ENCODE measurements around the gene ZBTB49.
"Not testable (repeated sequence)": the region's sequence is repeated elsewhere in the genome, so short reads cannot be mapped to it uniquely, and the experiment has no call there.

The ZBTB49 gene, protein sequence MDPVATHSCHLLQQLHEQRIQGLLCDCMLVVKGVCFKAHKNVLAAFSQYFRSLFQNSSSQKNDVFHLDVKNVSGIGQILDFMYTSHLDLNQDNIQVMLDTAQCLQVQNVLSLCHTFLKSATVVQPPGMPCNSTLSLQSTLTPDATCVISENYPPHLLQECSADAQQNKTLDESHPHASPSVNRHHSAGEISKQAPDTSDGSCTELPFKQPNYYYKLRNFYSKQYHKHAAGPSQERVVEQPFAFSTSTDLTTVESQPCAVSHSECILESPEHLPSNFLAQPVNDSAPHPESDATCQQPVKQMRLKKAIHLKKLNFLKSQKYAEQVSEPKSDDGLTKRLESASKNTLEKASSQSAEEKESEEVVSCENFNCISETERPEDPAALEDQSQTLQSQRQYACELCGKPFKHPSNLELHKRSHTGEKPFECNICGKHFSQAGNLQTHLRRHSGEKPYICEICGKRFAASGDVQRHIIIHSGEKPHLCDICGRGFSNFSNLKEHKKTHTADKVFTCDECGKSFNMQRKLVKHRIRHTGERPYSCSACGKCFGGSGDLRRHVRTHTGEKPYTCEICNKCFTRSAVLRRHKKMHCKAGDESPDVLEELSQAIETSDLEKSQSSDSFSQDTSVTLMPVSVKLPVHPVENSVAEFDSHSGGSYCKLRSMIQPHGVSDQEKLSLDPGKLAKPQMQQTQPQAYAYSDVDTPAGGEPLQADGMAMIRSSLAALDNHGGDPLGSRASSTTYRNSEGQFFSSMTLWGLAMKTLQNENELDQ

DNA sequence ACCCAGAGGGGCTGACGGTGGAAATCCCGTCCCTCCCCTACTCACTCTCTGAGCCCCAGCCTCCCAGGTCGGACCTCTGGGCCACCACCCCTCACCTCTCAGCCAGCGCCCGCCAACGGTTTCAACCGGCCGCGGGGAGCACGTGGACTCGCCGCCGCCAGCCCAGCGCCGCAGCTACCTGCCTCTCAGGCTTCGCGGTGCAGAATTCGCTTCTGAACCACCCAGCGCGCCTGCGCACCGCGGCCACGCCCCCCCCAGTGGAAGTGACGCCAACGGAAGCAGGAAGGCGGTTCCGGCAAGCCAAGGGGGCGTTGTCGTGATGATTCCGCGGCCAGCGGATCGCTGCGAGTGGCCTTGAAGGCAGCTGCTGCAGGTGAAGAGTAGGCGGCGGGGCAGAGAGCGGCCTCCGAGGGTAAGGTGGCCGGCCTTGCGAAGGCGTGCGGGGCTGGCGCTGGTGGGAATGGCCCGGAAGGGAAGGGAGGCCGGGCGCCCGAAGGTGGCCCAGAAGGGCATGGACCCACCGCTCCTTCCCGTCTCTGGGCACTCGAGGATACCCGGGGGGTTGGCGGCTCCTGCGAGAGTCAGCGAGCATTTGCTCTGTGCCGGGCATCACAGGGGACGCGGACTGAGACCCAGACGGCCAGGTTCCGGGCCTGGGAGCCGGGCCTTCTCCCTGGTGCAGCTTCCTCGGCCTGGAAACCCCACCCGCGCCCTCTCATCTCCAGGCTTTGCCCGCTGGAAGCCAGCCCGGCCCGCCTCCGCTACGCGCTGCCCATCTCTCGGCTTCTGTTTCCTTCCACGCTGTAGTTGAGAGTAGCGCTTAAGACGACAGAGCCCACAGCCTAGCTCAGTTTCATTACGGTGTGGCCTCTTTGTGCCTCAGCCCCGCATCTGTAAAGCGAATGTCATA, at the start of gene ZBTB49, which contains the start of gene LYAR:
Gene ZBTB49 (plus strand): TSS at position 311 of the 910 bp plus-strand sequence. CDS start 9,695 bp downstream, outside the sequence.
Gene LYAR (minus strand): TSS at position 214 of the 910 bp plus-strand sequence. CDS start 6,412 bp downstream, outside the sequence.
- DNase-seq (ENCODE audit: low read depth): peak; percentile 47

DNA sequence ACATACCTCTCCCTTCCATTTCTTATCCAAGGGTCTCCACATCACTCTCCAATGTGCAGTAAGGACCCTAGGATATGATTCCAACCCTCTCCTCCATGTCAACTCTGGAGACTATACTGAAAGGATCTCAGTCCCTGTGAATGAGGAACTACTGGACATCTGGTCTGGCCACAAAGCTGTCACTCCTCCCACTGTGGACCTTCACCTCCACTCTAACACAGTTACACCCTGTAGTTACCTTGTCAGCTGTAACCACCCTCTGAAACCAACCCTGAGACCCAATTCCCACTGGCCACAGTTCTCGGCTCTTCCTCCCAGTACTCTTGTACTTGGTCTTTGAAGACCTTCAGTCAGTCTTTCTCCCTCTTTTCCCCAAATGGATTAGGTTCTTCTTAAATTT, 44.9 kb upstream of the ZBTB49 start:
- no peak for DNase-seq (ENCODE audit: low read depth)

DNA sequence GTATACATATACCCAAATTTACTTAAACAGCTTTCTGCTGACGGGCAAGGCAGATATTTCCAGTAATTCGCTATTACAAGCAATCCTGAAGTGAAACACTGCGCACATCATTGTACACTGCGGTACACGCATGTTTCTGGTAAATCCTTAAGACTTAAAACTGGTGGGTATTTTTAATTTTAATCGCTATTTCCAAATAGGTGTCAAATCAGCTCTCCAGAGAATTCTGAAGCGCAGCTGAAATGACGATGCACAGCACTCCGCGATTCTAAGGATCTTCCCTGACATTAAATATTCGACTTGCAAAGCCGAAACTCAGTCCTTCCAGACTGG, 42.4 kb upstream of the ZBTB49 start:
- no peak for DNase-seq (ENCODE audit: low read depth)

DNA sequence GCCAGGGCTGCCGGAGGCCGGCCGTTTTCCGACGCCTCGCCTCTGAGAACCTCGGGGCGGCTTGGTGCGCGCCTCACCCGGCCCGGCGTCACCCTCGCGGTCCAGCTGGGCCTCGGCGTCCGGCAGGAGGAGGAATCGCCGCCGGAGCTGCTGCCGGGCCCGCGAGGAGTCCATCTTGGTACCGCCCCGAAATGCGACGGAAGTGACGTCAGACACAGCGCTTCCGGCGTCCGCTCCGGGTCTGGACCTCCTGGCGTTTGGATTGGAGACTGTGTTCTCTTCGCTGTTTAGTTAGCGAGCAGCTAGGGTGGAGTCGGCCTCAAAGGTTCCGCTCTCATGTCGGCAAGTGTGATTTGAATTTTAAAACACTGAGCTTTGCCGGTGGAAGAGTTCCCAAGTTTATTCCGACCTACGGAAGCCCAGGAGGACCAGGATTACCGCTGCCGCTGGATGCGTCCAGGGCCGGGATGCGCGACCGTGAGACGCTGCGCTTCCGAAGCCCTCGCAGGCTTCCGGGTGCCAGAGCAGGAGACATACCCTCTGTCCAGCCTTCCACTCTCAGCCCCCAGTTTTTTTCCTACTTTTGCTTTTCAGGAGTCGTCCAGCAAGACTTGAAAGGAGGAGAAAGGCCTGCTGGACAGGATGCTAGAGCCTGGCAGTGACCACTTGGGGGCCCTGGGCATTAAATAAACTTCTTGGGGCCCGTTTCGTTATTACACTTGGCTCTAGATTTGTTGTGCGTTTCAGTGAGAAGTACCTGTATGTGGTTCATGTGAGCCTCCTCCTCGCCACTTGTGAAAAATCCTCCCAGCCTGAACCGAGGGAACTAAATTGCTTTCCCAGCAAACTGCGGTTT, 41.8 kb upstream of the ZBTB49 start, which contains the start of gene TMEM128:
Gene TMEM128 (minus strand): TSS at position 195 of the 856 bp plus-strand sequence. CDS start 21 bp downstream, at position 174.
- DNase-seq (ENCODE audit: low read depth): peak; percentile 77

DNA sequence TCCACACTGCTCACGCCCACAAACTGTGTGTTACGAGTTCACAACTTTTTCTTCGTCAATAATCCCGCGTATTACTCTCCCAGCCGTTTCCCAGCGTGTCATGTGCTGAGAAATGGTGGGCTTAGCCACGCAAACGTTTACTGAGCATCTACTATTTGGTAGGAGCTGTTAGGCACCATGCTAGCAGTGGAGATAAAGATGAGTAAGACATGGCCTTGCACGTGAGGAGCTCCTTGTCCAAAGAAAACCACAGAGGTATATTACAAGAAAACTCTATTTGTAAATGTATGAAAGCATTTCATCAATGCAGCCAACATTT, 41.2 kb upstream of the ZBTB49 start:
- no peak for DNase-seq (ENCODE audit: low read depth)

DNA sequence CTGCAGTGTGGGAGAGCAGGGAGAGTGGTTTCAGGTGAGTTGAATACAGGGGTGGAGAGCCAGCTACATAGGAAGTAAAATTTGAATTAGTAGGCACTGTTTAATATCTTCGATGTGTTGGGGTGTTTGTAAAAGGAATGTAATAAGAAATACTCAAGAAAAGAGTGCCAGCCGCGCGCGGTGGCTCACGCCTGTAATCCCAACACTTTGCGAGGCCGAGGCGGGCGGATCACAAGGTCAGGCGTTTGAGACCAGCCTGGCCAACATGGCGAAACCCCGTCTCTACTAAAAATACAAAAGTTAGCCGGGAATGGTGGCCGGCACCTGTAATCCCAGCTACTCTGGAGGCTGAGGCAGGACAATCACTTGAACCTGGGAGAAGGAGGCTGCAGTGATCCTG, 40.7 kb upstream of the ZBTB49 start:
- DNase-seq (ENCODE audit: low read depth): not testable (repeated sequence)

DNA sequence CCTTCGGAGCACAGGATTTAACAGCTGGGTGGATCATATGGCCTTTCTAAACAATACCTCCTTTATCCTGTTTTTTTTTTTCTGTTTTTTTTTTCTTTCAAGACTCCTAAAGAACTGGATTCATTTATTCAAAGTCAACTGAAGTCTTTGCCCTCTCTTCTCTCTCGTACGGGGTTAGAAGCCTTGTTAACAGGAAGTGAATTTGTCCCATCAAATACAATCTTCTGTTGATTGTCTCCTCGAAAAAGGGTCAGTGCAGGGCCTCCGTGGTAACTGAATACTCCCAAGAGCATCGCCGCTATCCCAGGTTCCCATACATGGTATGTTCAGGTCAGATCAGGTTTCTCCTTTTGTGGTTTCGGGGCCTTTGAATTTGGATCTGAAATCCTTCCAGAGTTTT, 40.2 kb upstream of the ZBTB49 start:
- no peak for DNase-seq (ENCODE audit: low read depth)

DNA sequence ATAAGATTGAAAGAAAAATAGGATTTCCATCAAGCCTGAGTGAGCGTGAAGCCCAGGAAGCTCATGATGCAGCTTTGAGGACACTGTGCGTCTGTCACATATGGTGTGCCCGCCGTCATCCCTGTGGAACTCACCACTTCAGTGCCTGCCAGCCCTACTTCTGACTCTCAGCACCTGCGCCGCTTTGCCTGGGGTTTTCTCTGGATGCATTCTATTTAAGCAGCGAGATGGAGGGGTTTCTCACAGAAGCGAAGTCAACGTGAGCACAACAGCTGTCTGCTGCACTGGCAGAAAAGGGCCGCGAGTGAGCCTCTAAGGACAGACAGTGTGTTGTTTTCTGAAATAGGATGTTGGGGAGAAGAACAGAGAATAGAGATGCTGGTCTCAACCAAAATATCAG, 35.9 kb upstream of the ZBTB49 start:
- DNase-seq (ENCODE audit: low read depth): no peak

DNA sequence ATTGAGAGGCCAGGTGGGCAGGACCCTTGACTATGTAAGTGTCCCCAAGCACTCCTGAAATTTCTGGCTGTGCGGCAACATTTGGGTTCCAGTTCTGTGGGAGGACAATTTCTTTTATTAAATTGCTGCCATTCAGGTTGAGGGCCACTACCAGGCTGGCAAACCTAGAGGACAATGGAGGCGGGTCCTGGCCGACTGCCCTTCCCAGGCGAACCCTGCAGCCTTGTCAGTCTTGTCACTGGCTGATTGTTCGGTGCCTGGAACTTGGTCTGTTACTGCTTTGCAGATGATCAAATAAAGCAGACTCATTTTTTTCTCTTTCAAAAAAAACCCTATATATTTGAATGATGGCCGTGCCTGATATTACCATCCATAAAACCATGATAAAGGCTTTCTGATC, 35.4 kb upstream of the ZBTB49 start:
- no peak for DNase-seq (ENCODE audit: low read depth)

DNA sequence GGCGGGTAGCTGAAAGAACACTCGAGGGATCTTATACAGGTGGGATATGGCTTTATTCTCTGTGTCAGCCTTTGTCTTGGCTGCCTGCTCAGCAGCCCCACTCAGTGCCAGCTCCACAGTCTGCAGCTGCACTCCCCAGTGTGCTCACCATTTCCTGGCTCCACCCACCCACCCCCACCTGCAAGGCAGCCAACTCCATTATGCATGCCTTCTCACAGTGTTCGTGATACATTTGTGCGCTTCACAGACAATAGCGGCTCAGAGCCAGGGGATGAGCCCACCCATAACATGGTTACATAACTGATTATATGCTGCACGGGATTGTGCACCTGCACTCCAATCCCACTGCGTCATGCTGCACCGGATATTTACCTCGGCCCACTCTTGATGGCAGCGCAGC, 33.3 kb upstream of the ZBTB49 start:
- no peak for DNase-seq (ENCODE audit: low read depth)

DNA sequence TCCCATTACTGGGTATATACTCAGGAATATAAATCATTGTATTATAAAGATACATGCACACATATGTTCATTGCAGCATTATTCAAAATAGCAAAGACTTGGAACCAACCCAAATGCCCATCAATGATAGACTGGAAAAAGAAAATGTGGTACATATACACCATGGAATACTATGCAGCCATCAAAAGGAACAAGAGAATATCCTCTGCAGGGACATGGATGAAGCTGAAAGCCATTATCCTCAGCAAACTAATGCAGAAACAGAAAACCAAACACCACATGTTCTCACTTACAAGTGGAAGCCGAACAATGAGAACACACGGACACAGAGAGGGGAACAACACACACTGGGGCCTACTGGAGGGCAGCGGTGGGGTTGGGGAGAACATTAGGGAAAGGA, 32.3 kb upstream of the ZBTB49 start:
- DNase-seq (ENCODE audit: low read depth): not testable (repeated sequence)

DNA sequence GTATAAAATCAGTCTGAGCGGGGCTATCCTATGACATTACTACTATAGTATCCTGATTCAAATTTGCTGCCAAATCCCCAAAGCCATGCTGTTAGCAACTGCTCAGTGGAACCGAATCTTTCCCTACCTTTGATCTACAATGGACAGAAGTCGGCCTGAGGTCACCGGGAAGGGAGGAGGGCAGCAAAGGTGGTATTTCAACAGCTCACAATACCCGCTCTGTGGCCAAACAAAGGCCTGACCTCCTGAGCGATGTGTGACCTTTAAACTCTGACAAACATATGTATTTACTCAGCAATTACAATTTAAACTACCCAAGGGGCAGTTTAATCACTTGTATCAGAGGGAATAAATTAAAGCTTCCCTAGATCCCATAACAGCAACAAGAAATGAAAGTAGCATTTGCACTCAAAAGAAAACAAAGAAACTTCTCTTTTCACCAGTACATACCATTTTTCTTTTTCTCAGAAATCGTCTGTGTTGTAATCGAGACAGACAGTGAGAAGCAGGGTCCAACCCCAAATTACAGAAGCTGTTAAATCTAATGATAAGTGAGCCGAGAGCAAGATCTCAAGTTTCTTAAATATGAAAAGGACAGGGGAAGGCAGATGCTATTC, 30.5 kb upstream of the ZBTB49 start:
- DNase-seq (ENCODE audit: low read depth): no peak

DNA sequence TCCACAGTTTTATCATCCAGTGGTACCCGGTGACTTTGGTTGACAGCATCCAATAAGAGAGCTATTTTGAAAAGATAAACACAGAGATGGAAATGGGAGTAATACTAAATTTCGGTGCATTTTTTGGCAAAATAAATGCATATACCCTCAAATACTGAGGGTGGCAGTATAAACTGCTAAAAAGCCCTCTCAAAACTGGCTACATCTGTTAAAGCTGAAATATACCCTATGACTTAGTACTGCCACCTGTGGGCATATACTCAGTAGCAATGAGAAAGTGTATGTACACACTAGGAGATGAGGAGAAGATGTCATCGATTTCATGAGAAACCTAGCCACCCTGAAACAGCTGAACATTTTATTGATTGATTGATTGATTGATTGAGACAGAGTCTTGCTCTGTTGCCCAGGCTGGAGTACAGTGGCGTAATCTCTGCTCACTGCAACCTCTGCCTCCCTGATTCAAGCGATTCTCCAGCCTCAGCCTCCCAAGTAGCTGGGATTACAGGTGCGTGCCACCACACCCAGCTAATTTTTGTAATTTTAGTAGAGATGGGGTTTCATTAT, 29.8 kb upstream of the ZBTB49 start:
- no peak for DNase-seq (ENCODE audit: low read depth)

DNA sequence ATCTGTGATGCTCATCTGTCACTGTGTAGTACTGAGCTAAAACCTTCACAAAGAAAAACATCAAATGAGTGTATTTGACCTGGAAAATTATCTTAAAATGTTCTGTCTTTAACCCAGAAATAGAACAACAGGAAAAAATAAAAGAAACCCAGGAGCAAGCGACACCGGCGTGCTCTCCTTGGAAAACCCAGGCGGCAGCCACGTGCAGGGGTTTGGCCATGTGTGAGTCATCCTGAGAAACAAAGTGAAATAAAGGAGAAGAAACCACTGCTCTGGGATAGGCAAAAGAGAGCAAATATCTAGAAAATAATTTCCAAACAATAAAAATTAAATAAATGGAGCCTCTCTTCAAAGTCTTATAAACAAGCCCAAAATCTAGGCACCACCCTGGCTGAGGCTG, 22.1 kb upstream of the ZBTB49 start:
- no peak for DNase-seq (ENCODE audit: low read depth)

DNA sequence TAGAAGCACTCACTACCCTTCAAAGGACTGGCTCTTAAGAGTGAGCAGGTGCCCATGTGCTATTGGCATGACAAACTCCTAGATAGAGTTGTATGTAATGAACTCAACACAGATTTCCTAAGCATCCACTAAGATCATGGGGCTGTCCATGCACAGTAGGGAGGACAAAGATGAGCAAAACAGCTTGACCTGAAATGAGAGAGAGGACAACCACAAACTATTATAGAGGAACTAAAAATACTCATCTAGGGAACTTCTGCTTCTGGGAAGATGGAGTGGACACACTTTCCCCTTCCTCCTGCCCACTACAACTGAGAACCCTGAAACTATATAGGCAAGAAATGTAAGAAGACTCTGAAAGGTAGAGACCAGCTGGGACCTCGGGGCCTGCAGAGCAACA, 21.3 kb upstream of the ZBTB49 start:
- no peak for DNase-seq (ENCODE audit: low read depth)

DNA sequence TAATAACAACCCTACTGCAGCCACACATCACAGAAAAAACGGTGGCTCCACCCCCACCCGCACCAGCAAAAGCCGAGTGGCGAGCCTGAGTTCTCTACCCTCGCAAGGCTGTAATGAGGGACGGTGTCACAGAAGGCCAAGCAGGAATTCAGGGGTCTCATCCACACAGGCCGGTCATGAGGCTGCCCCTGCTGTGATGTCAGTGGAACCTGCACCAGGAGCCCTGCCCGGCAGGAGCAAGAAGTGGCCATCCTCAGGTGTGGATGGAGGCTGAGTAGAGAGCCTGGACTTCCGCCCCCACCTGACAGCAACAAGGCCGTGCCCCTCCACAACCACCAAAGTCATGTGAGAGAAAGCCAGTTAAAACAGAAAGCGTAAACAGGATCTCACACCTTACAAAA, 20.7 kb upstream of the ZBTB49 start:
- no peak for DNase-seq (ENCODE audit: low read depth)

DNA sequence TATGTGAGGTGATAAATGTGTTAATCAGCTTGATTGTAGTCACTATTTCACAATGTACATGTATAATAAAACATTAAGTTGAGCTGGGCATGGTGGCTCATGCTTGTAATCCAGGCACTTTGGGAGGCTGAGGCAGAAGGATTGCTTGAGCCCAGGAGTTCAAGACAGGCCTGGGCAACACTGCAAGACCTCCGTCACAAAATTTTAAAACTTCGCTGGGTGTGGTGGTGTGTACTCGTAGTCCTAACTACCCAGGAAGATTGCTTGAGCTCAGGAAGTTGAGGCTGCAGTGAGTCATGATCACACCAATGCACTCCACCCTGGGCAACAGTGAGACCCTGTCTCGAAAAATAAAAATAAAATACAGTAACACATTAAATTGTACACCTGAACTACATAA, 20.2 kb upstream of the ZBTB49 start:
- DNase-seq (ENCODE audit: low read depth): no peak

DNA sequence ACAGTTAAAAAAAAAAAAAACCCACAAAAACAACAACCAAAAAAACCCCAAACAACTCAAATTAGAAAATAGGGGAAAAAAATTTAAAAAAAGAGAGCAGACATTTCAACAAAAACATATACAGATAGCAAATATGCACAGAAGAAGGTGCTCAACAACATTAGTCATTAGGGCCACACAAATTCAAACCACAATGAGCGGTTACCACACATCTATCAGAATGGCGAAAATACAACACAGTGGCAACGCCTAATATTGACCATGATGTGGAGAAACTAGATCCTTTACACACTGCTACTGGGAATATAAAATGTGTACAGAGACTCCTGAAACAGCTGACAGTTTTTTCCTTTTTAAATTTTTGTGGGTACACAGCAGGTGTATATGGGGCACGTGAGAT, 19.5 kb upstream of the ZBTB49 start:
- no peak for DNase-seq (ENCODE audit: low read depth)

DNA sequence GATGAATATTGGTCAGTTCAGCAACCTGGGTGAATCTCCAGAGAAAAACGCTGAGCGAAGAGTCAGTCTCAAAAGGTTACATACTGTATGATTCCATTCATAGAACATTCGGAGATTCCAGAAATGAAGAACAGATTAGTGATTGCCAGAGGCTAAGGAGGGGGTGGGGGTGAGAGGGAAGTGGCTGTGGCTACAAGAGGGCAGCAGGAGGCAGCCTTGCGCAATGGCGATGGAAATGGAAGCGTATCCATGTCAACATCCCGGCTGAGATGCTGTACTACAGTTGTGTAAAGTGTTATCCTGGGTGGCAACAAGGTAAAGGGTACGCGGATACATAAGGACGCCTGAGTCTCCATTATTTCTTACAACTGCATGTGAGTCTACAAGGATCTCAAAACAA, 18.1 kb upstream of the ZBTB49 start:
- no peak for DNase-seq (ENCODE audit: low read depth)

DNA sequence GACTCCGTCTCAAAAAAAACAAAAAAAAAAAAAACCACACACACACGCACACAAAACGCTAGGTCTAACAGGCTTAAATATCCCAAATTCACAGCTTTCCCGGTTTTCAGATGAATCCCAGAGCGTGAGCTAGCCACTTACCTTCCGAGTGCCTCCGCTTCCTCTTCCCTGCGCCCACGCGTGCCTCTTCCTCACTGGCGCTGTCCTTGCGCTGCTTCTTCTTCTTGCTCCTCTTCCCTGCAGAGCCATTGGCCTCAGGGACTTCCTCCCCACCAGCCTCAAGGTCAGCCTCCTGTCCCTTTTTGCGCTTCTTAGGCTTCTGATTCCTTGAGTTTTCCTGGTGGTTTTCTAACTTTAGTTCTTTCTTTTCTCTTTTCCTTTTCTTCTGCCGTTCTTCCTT, 15.8 kb upstream of the ZBTB49 start:
- no peak for DNase-seq (ENCODE audit: low read depth)

DNA sequence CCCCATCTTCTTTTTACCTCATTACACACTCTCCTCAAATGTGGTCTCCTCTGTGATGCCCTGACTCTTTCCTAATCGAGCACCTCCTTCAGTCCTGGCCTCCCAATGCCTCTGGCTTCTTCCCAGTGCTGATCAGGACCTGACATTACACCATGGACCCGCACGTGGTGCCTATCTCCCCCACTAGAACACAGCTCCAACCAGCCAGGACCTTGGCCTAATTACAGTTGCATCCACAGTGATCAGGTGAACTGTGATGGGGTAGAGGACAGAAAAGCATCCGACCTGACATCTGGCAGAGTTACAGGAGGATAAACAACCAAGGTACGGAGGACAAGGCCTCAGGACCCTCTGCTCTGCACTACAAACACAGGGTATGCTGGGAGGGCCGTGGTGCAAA, 12.5 kb upstream of the ZBTB49 start:
- DNase-seq (ENCODE audit: low read depth): no peak
